ENCODE data around the gene TLE3.

The TLE3 gene

DNA sequence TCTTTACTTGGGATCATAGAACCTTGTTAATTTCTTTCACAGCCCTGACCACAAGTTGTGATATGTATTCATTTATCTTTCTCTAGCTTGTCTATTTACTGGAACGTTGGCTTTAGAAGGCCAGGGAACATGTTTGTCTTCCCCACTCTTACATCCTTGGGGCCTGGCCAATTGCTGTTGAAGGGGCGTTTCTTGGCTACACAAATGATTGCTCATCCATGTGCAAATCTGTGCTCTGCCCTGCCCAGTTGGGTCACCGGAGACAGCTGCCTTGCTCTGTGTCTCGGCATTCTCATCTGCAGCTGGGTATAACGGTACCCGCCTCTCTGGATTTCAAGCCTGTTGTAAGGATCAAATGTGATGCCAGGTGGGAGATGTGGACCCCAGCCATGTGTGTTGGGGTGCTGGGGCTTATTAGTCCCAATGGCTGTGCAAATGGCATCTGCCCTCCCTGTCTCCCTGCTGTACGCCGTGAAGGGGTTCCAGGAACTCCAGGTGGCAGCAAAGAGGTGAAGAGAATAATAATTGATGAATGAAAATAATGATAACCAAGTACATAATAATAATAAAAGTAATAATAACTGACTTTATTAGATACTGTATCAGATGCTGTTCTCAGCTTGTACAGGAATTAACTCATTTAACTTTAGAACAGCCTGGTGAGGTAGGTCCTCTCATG lies 24.0 kb upstream of the TLE3 start:
- DNase-seq (ENCODE audit: extremely low read depth, insufficient read length) = no peak
- Histone ChIP-seq H3K36me3 (ENCODE audit: control insufficient read depth, insufficient read depth, low read length) (no peaks in the 10 kb centered on the region), H3K4me3 (replicated peaks; ENCODE audit: low read depth, low read length) (no peak overlapping the region), H3K27me3 (replicated peaks; ENCODE audit: control insufficient read depth, insufficient read depth, low read length) (no peaks in the 10 kb centered on the region; the same call in 1 of the 2 replicates)
- peak; percentile 20 for TF ChIP-seq CTCF (IDR thresholded peaks at IDR 0.05; ENCODE audit: insufficient read depth, low read length, poor library complexity, severe bottlenecking)

- Histone ChIP-seq H3K4me3 (replicated peaks; ENCODE audit: low read depth, low read length) (no peak overlapping the region), H3K27me3 (replicated peaks; ENCODE audit: control insufficient read depth, insufficient read depth, low read length) (no peaks in the 10 kb centered on the region; the same call in none of the 2 replicates), H3K36me3 (ENCODE audit: control insufficient read depth, insufficient read depth, low read length) (no peaks in the 10 kb centered on the region)
- DNase-seq (ENCODE audit: extremely low read depth, insufficient read length) = no peak
- TF ChIP-seq CTCF (IDR thresholded peaks at IDR 0.05; ENCODE audit: insufficient read depth, low read length, poor library complexity, severe bottlenecking) = no peak
Observed at GRCh38 chr15:70120958-70121623, 23.4 kb upstream of the TLE3 start.

DNA sequence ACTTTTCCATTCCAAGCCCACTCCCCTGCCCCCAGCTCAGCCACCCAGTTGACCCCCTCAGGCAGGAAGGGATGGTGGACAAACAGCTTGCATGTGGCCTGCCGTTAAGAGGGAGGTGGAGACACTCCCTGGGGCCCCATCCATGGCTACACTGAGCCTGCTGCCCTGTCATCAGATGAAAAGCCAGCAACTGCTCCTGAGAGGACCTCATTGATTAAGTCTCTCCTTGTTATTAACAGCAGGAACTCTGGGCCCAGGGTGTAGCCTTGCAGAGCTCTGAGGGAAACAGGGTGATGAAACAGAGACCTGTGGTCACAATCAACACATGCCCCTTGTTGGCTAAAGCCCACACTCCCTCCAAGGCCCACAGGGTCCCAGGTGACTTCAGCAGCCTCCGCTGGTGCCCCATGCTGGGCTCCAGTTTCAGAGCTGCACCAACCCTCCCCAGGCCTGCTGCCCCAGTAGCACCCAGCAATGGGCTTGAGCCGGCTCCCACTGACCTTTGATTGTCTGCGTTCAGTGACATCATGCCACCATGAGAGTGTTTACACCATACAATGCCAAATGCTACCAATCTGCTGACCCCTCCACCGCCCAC lies 22.3 kb upstream of the TLE3 start:
- no peak for DNase-seq (ENCODE audit: extremely low read depth, insufficient read length)
- TF ChIP-seq CTCF (IDR thresholded peaks at IDR 0.05; ENCODE audit: insufficient read depth, low read length, poor library complexity, severe bottlenecking) = no peak
- Histone ChIP-seq H3K4me3 (replicated peaks; ENCODE audit: low read depth, low read length) (no peak overlapping the region), H3K36me3 (ENCODE audit: control insufficient read depth, insufficient read depth, low read length) (no peaks in the 10 kb centered on the region), H3K27me3 (replicated peaks; ENCODE audit: control insufficient read depth, insufficient read depth, low read length) (no peaks in the 10 kb centered on the region; the same call in none of the 2 replicates)

- Histone ChIP-seq H3K27me3 (replicated peaks; ENCODE audit: control insufficient read depth, insufficient read depth, low read length) (no peaks in the 10 kb centered on the region; the same call in none of the 2 replicates), H3K4me3 (replicated peaks; ENCODE audit: low read depth, low read length) (no peak overlapping the region), H3K36me3 (ENCODE audit: control insufficient read depth, insufficient read depth, low read length) (no peaks in the 10 kb centered on the region)
- DNase-seq (ENCODE audit: extremely low read depth, insufficient read length) = no peak
- no peak for TF ChIP-seq CTCF (IDR thresholded peaks at IDR 0.05; ENCODE audit: insufficient read depth, low read length, poor library complexity, severe bottlenecking)
Observed at GRCh38 chr15:70118599-70118998, 20.9 kb upstream of the TLE3 start.

DNA sequence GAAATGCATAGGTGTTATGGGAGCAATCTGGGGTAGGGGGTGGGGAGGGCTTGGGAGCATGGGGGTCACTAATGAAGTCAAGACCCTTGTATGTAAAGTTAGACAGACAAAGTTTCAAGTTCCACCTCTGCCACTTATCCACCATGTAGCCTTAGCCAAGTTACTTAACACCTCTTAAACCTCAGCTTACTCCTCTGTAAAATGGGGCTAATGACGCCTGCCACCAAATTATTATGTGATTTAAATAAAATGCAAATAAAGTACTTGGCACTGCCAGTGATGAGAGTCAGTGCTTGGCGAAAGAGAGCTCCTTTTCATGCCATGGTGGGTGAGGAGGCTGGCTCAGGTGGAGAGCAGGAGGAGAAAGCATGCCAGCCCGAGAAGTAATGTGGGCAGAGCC lies 18.6 kb upstream of the TLE3 start:
- Histone ChIP-seq H3K36me3 (ENCODE audit: control insufficient read depth, insufficient read depth, low read length) (no peaks in the 10 kb centered on the region), H3K27me3 (replicated peaks; ENCODE audit: control insufficient read depth, insufficient read depth, low read length) (no peaks in the 10 kb centered on the region; the same call in none of the 2 replicates), H3K4me3 (replicated peaks; ENCODE audit: low read depth, low read length) (no peak overlapping the region)
- TF ChIP-seq CTCF (IDR thresholded peaks at IDR 0.05; ENCODE audit: insufficient read depth, low read length, poor library complexity, severe bottlenecking) = no peak
- no peak for DNase-seq (ENCODE audit: extremely low read depth, insufficient read length)
